GM12891 (cell line): ENCODE data around the gene CHIT1.

ENCODE experiments used
- DNase-seq: peaks from one replicate; pipeline ENCODE4 v3.0.0; 2011; ENCODE audit warnings: low spot score; ENCODE audit not compliant: insufficient read length
- FAIRE-seq: peaks from 2 replicates; lab custom pipeline; 2011; peaks lifted over from hg19 to GRCh38; lab: Jason Lieb, UNC
- PAX5 ChIP-seq: IDR thresholded peaks from 2 replicates; pipeline ENCODE4 v1.6.1; 2011; ENCODE audit warnings: low read length, moderate library complexity, mild to moderate bottlenecking; ENCODE audit not compliant: insufficient read depth, severe bottlenecking
- POLR2A ChIP-seq: IDR thresholded peaks from 2 replicates; pipeline ENCODE4 v1.6.1; 2011; ENCODE audit warnings: low read depth, low read length, control low read depth
- POLR2AphosphoS5 ChIP-seq: IDR thresholded peaks from 2 replicates; pipeline ENCODE4 v1.6.1; 2011; ENCODE audit warnings: low read depth, low read length, control low read depth
- POU2F2 ChIP-seq: IDR thresholded peaks from 2 replicates; pipeline ENCODE4 v1.6.1; 2011; ENCODE audit warnings: low read depth, mild to moderate bottlenecking, control low read depth, low read length, moderate library complexity
- SPI1 ChIP-seq: IDR thresholded peaks from 2 replicates; pipeline ENCODE4 v1.6.1; 2011; ENCODE audit warnings: low read depth, low read length, control low read depth
- TAF1 ChIP-seq: IDR thresholded peaks from 2 replicates; pipeline ENCODE4 v1.6.1; 2011; ENCODE audit warnings: low read depth, low read length, control low read depth

The CHIT1 gene

GRCh38 chr1:203199481-203199815, 30.0 kb downstream of the CHIT1 start:
- TF ChIP-seq TAF1 = no peak
- TF ChIP-seq POU2F2 = no peak
- no peak for TF ChIP-seq PAX5
- no peak for TF ChIP-seq SPI1
- TF ChIP-seq POLR2AphosphoS5 = no peak
- TF ChIP-seq POLR2A = no peak
- no peak for FAIRE-seq
- no peak for DNase-seq

DNA sequence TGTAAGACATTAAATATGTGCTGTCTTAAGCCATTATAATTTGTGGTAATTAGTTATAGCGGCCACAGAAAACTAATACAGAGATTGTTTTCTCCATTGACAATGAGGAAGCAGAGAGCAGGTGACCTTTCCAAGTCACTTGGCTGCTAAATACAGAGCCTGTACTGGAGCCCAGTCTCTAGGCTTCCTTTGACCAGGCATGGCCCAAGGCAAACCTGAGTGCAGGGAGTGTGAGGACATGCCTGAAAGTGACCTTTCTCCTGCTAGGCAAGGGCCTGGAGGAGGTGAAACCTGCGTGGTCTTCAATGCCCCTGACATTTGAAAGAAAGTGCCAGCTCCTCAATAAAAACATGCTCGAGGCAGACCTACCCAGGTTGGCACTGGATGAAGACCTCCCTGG, 30.5 kb downstream of the CHIT1 start:
- TF ChIP-seq SPI1 = no peak
- no peak for TF ChIP-seq TAF1
- TF ChIP-seq PAX5 = no peak
- TF ChIP-seq POU2F2 = no peak
- no peak for TF ChIP-seq POLR2AphosphoS5
- TF ChIP-seq POLR2A = no peak
- FAIRE-seq = no peak

GRCh38 chr1:203197625-203198024, 31.8 kb downstream of the CHIT1 start:
- no peak for TF ChIP-seq TAF1
- no peak for TF ChIP-seq SPI1
- no peak for TF ChIP-seq PAX5
- no peak for TF ChIP-seq POLR2A
- TF ChIP-seq POLR2AphosphoS5 = no peak
- TF ChIP-seq POU2F2 = no peak
- no peak for FAIRE-seq
- no peak for DNase-seq

More for the DNA sequence above, 30.5 kb downstream of the CHIT1 start:
- no peak for DNase-seq

- FAIRE-seq (no peak), DNase-seq (no peak)
Observed at GRCh38 chr1:203196371-203196770, 33.1 kb downstream of the CHIT1 start.

GRCh38 chr1:203190949-203191348, 38.5 kb downstream of the CHIT1 start:
- no peak for DNase-seq
- TF ChIP-seq TAF1 (no peak), PAX5 (no peak), POU2F2 (no peak), POLR2A (no peak), SPI1 (no peak), POLR2AphosphoS5 (no peak)
- FAIRE-seq = no peak

More at GRCh38 chr1:203196371-203196770, 33.1 kb downstream of the CHIT1 start:
- no peak for TF ChIP-seq POU2F2
- no peak for TF ChIP-seq PAX5
- TF ChIP-seq SPI1 = no peak
- TF ChIP-seq TAF1 = no peak
- TF ChIP-seq POLR2A = no peak
- no peak for TF ChIP-seq POLR2AphosphoS5

DNA sequence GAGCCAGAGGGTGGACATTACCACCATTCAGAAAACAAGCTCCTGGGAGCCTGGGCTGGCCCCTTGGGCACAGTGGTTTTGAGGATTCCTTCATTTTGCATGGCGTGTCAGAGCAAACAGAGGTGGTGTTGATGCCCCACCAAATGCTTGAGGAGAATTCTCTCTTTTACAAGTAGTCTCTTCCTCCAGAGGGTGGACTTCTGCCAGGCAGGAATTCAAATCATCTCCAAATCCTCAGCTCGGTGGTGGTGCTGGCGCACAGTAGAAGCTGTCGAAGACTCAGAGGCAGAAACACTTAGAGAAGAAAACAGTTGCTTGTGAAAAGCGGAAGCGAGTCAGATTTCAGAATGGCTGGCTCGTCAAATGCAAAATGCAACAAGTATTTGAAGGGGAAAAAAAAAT, 39.5 kb downstream of the CHIT1 start:
- no peak for TF ChIP-seq TAF1
- TF ChIP-seq PAX5 = no peak
- TF ChIP-seq POLR2A = no peak
- no peak for TF ChIP-seq POU2F2
- TF ChIP-seq SPI1 = no peak
- TF ChIP-seq POLR2AphosphoS5 = no peak
- FAIRE-seq (no peak), DNase-seq (no peak)

GRCh38 chr1:203188686-203189232, 40.7 kb downstream of the CHIT1 start:
- DNase-seq = no peak
- no peak for TF ChIP-seq PAX5
- no peak for TF ChIP-seq POLR2A
- TF ChIP-seq TAF1 = no peak
- TF ChIP-seq SPI1 = no peak
- no peak for TF ChIP-seq POU2F2
- no peak for TF ChIP-seq POLR2AphosphoS5
- no peak for FAIRE-seq

GRCh38 chr1:203187689-203188264, 41.7 kb downstream of the CHIT1 start:
- no peak for TF ChIP-seq TAF1
- TF ChIP-seq POLR2A = no peak
- no peak for TF ChIP-seq POLR2AphosphoS5
- DNase-seq = no peak
- no peak for FAIRE-seq

DNA sequence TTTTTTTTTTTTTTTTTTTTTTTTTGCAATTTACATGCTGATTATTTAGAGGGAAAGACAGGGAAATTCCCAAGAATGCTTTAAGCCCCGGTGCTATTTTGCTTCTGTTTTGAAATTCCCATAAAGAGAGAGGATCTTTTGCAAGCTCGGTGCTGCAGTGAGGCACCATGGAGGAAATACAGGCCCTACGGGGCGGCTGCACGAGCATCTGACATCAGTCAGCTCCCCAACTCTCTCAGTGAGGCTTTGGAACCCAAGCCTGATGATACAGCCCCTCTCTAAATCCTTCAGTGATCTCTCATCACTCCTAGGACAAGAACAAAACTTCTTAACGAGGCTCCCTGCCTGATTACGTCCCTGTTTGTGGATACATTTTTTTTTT, 42.2 kb downstream of the CHIT1 start:
- FAIRE-seq (no peak), DNase-seq (no peak)
- no peak for TF ChIP-seq POLR2AphosphoS5
- no peak for TF ChIP-seq TAF1
- TF ChIP-seq POLR2A = no peak
- TF ChIP-seq POU2F2 = no peak
- no peak for TF ChIP-seq PAX5
- TF ChIP-seq SPI1 = no peak
